GM23338 (cell line): ENCODE measurements around the gene TBC1D9B. TPM values are rescaled to one million over a fixed set of nuclear protein-coding genes. Genes with fewer than 3 reads are reported as not detected.

Source experiments
- ATAC-seq: fragments of 200-7000 bp; cut with Tn5 transposase; 3 replicates; pipeline ENCODE4 v1.9.1; 2020
- DNase-seq: peaks from one replicate; pipeline ENCODE4 v3.0.0-alpha.2; 2015; ENCODE audit warnings: low spot score
- H2AFZ ChIP-seq: fragments of 200-600 bp; sonication (generic); 2 replicates; pipeline ENCODE4 v1.8.0; 2016; ENCODE audit warnings: antibody characterized with exemption, mild to moderate bottlenecking, moderate library complexity
- H3F3A ChIP-seq: fragments of 200-600 bp; sonication (generic); replicated peaks from 2 replicates; pipeline ENCODE4 v1.8.0; 2017; ENCODE audit warnings: antibody characterized with exemption, mixed run types, low read depth
- H3K27ac ChIP-seq: fragments of 200-600 bp; sonication (generic); 2 replicates; pipeline ENCODE4 v1.6.1; 2016; ENCODE audit warnings: low read depth
- H3K27me3 ChIP-seq: fragments of 200-600 bp; sonication (generic); 2 replicates; pipeline ENCODE4 v1.8.0; 2016; ENCODE audit warnings: mild to moderate bottlenecking, mixed run types, moderate library complexity; ENCODE audit not compliant: insufficient read depth
- H3K36me3 ChIP-seq: fragments of 200-600 bp; sonication (generic); 2 replicates; pipeline ENCODE4 v1.8.0; 2016; ENCODE audit warnings: mild to moderate bottlenecking; ENCODE audit not compliant: insufficient read depth
- H3K4me1 ChIP-seq: fragments of 200-600 bp; sonication (generic); 2 replicates; pipeline ENCODE4 v1.8.0; 2016; ENCODE audit warnings: mild to moderate bottlenecking, moderate library complexity; ENCODE audit not compliant: insufficient read depth
- H3K4me2 ChIP-seq: fragments of 200-600 bp; sonication (generic); 2 replicates; pipeline ENCODE4 v1.7.1; 2017; ENCODE audit warnings: mixed run types
- H3K4me3 ChIP-seq: fragments of 200-600 bp; sonication (generic); 2 replicates; pipeline ENCODE4 v1.6.1; 2016; ENCODE audit warnings: mixed run types
- H3K79me2 ChIP-seq: fragments of 200-600 bp; sonication (generic); replicated peaks from 2 replicates; pipeline ENCODE4 v1.8.0; 2017; ENCODE audit warnings: mild to moderate bottlenecking; ENCODE audit not compliant: insufficient read depth
- H3K9me2 ChIP-seq: fragments of 200-600 bp; sonication (generic); 2 replicates; pipeline ENCODE4 v1.8.0; 2017; ENCODE audit not compliant: insufficient read depth
- H4K20me1 ChIP-seq: fragments of 200-600 bp; sonication (generic); replicated peaks from 2 replicates; pipeline ENCODE4 v1.8.0; 2017; ENCODE audit warnings: mild to moderate bottlenecking; ENCODE audit not compliant: insufficient read depth
- H3K27ac Mint-ChIP-seq: 2 replicates; pipeline ENCODE4 v1.8.0; 2020; ENCODE audit warnings: inconsistent platforms, mild to moderate bottlenecking, moderate library complexity, mixed read lengths
- H3K27me3 Mint-ChIP-seq: 3 replicates; pipeline ENCODE4 v1.8.0; 2022; ENCODE audit warnings: low read depth, mild to moderate bottlenecking, moderate library complexity, mixed read lengths, inconsistent platforms; ENCODE audit not compliant: insufficient read depth, poor library complexity
- H3K36me3 Mint-ChIP-seq: 3 replicates; pipeline ENCODE4 v1.8.0; 2021; ENCODE audit warnings: low read depth, mild to moderate bottlenecking, inconsistent platforms, moderate library complexity, mixed read lengths
- H3K4me1 Mint-ChIP-seq: 3 replicates; pipeline ENCODE4 v1.8.0; 2020; ENCODE audit warnings: mild to moderate bottlenecking, inconsistent platforms, mixed read lengths
- H3K4me3 Mint-ChIP-seq: 3 replicates; pipeline ENCODE4 v1.8.0; 2021; ENCODE audit warnings: moderate library complexity, mild to moderate bottlenecking, inconsistent platforms, mixed read lengths
- H3K9me3 Mint-ChIP-seq: 3 replicates; pipeline ENCODE4 v1.8.0; 2020; ENCODE audit warnings: moderate library complexity, mild to moderate bottlenecking, inconsistent platforms, mixed read lengths
- CREB1 ChIP-seq: fragments of 250-450 bp; sonication (Bioruptor Pico); IDR thresholded peaks from 2 replicates; pipeline ENCODE4 v1.5.0; 2020; ENCODE audit warnings: low read depth, mild to moderate bottlenecking, moderate library complexity
- ETS1 ChIP-seq: IDR thresholded peaks from 2 replicates; pipeline ENCODE4 v1.6.1; 2016; ENCODE audit warnings: antibody characterized with exemption
- EZH2 ChIP-seq: fragments of 200-600 bp; sonication (generic); IDR thresholded peaks from one replicate; pipeline ENCODE4 v1.8.0; 2017; ENCODE audit warnings: antibody characterized with exemption, mild to moderate bottlenecking, low read depth; ENCODE audit not compliant: unreplicated experiment
- JUNB ChIP-seq: IDR thresholded peaks from one replicate; pipeline ENCODE4 v1.6.1; 2016; ENCODE audit warnings: antibody characterized with exemption; ENCODE audit not compliant: unreplicated experiment
- NANOG ChIP-seq: IDR thresholded peaks from 2 replicates; pipeline ENCODE4 v1.6.1; 2016; ENCODE audit warnings: antibody characterized with exemption, borderline replicate concordance
- POLR2AphosphoS5 ChIP-seq: IDR thresholded peaks from 2 replicates; pipeline ENCODE4 v1.6.1; 2016; ENCODE audit warnings: antibody characterized with exemption, low read depth
- REST ChIP-seq: IDR thresholded peaks from one replicate; pipeline ENCODE4 v1.6.1; 2018; ENCODE audit warnings: antibody characterized with exemption; ENCODE audit not compliant: unreplicated experiment
- ZNF114 ChIP-seq: fragments of 250-450 bp; sonication (Bioruptor Pico); IDR thresholded peaks from 2 replicates; pipeline ENCODE4 v1.5.0; 2020; ENCODE audit warnings: mild to moderate bottlenecking, moderate library complexity
- ZNF462 ChIP-seq: fragments of 250-450 bp; sonication (Bioruptor Pico); IDR thresholded peaks from 2 replicates; pipeline ENCODE4 v1.5.0; 2020; ENCODE audit warnings: mild to moderate bottlenecking, moderate library complexity
- polyA plus RNA-seq: library from polyadenylated mRNA; unstranded; fragments of >200 nt; fragmentation: Nextera tagmentation; extraction: Ambion mirVana; gene quantifications from 2 replicates; pipeline ENCODE4 v1.2.1, GENCODE V29; 2016
- total RNA-seq: library from RNA; depleted of rRNA; stranded (reverse); fragments of >200 nt; shearing (Covaris generic); gene quantifications from 2 replicates; pipeline ENCODE4 v1.2.3, GENCODE V29; 2014

Gene TBC1D9B
- total and polyA plus RNA-seq, 2 experiments from 2014 or later: 19.0 to 38.0 TPM

GRCh38 chr5:179869101-179869500, 38.6 kb downstream of the TBC1D9B start:
- Mint-ChIP-seq H3K27ac (no peak overlapping the region), H3K4me1 (peaks cover 10% of the 10 kb centered on the region), H3K9me3 (no peaks in the 10 kb centered on the region), H3K36me3 (peaks cover 29% of the 10 kb centered on the region), H3K27me3 (peaks cover 5% of the 10 kb centered on the region), H3K4me3 (no peak overlapping the region)
- Histone ChIP-seq H3K79me2 (no peaks in the 10 kb centered on the region), H4K20me1 (no peaks in the 10 kb centered on the region; the same call in 1 of the 2 replicates), H3K4me3 (no peak overlapping the region), H3K36me3 (no peaks in the 10 kb centered on the region), H2AFZ (no peak overlapping the region), H3K9me2 (no peaks in the 10 kb centered on the region), H3K4me2 (no peak overlapping the region), H3F3A (peaks cover 8% of the 10 kb centered on the region; the same call in 1 of the 2 replicates), H3K4me1 (no peaks in the 10 kb centered on the region), H3K27me3 (no peaks in the 10 kb centered on the region), H3K27ac (no peak overlapping the region)
- ATAC-seq (no peak), DNase-seq (no peak)
- no peak for TF ChIP-seq ZNF114 (CRISPR knock-in tag)
- no peak for TF ChIP-seq POLR2AphosphoS5

- Histone ChIP-seq H3K4me1 (no peaks in the 10 kb centered on the region), H3K27ac (no peak overlapping the region), H3K27me3 (no peaks in the 10 kb centered on the region), H3K4me3 (no peak overlapping the region), H3K79me2 (no peaks in the 10 kb centered on the region), H3K36me3 (no peaks in the 10 kb centered on the region), H3F3A (peaks cover 8% of the 10 kb centered on the region; the same call in 1 of the 2 replicates), H3K4me2 (no peak overlapping the region), H2AFZ (no peak overlapping the region), H4K20me1 (no peaks in the 10 kb centered on the region; the same call in 1 of the 2 replicates), H3K9me2 (no peaks in the 10 kb centered on the region)
- H3K9me3 Mint-ChIP-seq: no peaks in the 10 kb centered on the region
- peaks cover 10% of the 10 kb centered on the region for H3K4me1 Mint-ChIP-seq
- peaks cover 5% of the 10 kb centered on the region for H3K27me3 Mint-ChIP-seq
- peak overlapping the region; percentile 65 for H3K27ac Mint-ChIP-seq
- DNase-seq: no peak
- ATAC-seq: no peak
- no peak overlapping the region for H3K4me3 Mint-ChIP-seq
- H3K36me3 Mint-ChIP-seq: peaks cover 33% of the 10 kb centered on the region
- TF ChIP-seq NANOG (no peak), ETS1 (no peak), EZH2 (no peak), ZNF114 (CRISPR knock-in tag) (no peak), POLR2AphosphoS5 (no peak), JUNB (no peak), REST (no peak), CREB1 (CRISPR knock-in tag) (no peak), ZNF462 (CRISPR knock-in tag) (no peak)
These were observed 39.2 kb downstream of the TBC1D9B start for GRCh38 chr5:179868541-179868940.
